Stimulated activated CD4-positive, alpha-beta T cell treated with anti-CD3 and anti-CD28 coated beads, Interleukin-1b, Interleukin-23, amount 100 ng/mL, for 24 hours (primary cell): ENCODE results near the gene ERCC3.
"Not testable (repeated sequence)": the region's sequence is repeated elsewhere in the genome, so short reads cannot be mapped to it uniquely, and the experiment has no call there.

ENCODE experiments used
- DNase-seq, 4 experiments: peaks; one replicate each; pipeline ENCODE4 v3.0.0-alpha.2; 2020; ENCODE audit warnings: low read depth in 4 of 4, low spot score in 1 of 4

ERCC3 gene

GRCh38 chr2:127279781-127280180, 14.2 kb downstream of the ERCC3 start:
- no peak for DNase-seq

GRCh38 chr2:127278959-127279358, 15.0 kb downstream of the ERCC3 start:
- DNase-seq, result no peak

- no peak for DNase-seq
Observed at GRCh38 chr2:127277028-127277427, 16.9 kb downstream of the ERCC3 start.

GRCh38 chr2:127275789-127276188, 18.2 kb downstream of the ERCC3 start:
- no peak for DNase-seq

GRCh38 chr2:127275356-127275755, 18.6 kb downstream of the ERCC3 start:
- no peak for DNase-seq

- no peak for DNase-seq
Observed at GRCh38 chr2:127270663-127271062, 23.3 kb downstream of the ERCC3 start.

- DNase-seq, result no peak
Observed at GRCh38 chr2:127261804-127262406, 32.0 kb downstream of the ERCC3 start.

- DNase-seq, result no peak
Observed at GRCh38 chr2:127259355-127259754, 34.6 kb downstream of the ERCC3 start.

- no peak for DNase-seq
Observed at GRCh38 chr2:127256866-127257265, 37.1 kb downstream of the ERCC3 start.

GRCh38 chr2:127256381-127256780, 37.6 kb downstream of the ERCC3 start:
- DNase-seq, result no peak

GRCh38 chr2:127255721-127256120, 38.2 kb downstream of the ERCC3 start:
- DNase-seq, result no peak

GRCh38 chr2:127255146-127255545, 38.8 kb downstream of the ERCC3 start:
- no peak for DNase-seq

GRCh38 chr2:127254386-127254981, 39.5 kb downstream of the ERCC3 start:
- no peak for DNase-seq

GRCh38 chr2:127241184-127241583, 52.8 kb downstream of the ERCC3 start:
- not testable (repeated sequence) for DNase-seq

GRCh38 chr2:127239395-127239794, 54.5 kb downstream of the ERCC3 start:
- no peak for DNase-seq

- DNase-seq, result not testable (repeated sequence)
Observed at GRCh38 chr2:127237768-127238167, 56.2 kb downstream of the ERCC3 start.

- DNase-seq, result no peak
Observed at GRCh38 chr2:127235082-127235702, 58.8 kb downstream of the ERCC3 start.

GRCh38 chr2:127233710-127234109, 60.2 kb downstream of the ERCC3 start:
- DNase-seq, result no peak

- no peak for DNase-seq
Observed at GRCh38 chr2:127231130-127231865, 62.6 kb downstream of the ERCC3 start.

- no peak for DNase-seq
Observed at GRCh38 chr2:127229555-127229954, 64.4 kb downstream of the ERCC3 start.

GRCh38 chr2:127228102-127228501, 65.8 kb downstream of the ERCC3 start:
- DNase-seq, result no peak

GRCh38 chr2:127227264-127227660, 66.7 kb downstream of the ERCC3 start:
- DNase-seq, result not testable (repeated sequence)
